ENCODE data around the gene SCT. TPM values are rescaled to one million over a fixed set of nuclear protein-coding genes. Genes with fewer than 3 reads are reported as not detected.
A peak's percentile ranks its signal among the peaks of the same experiment; 100 is the strongest.

SCT gene
- polyA plus RNA-seq, 3 donors: not detected

DNA sequence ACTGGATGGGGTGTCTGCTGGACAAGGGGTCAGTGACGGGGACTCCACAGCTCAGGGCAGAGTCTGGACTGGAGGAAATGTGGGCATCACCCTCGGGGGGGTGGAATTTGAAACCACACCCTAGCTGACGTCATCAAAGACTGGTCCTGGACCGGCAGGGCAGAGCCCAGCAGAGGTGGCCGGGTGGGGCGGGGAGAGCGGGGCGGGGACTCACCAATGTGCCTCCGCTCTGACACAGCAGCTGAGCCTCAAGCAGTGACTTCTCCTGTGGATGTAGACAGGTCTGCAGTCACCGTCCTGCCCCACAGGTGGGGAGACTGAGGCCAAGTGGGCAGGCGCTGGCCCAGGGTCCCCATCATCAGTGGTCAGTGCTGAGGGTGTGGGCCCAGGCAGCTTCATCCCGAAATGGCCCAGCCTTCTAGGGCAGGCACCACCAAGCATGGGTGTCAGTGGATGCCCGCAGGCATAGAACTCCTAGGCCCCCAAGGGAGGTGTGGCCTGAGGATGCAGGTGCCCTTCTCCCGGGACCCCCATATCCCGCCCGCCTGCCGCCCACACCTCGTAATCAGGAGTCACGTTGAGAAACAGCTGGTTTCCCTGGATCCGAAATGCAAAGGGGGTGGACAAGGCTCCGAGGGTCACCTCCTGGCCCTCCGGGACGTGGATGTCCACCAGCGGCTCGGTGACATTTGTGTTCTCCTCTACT, 2.8 kb downstream of the SCT start:
- peaks cover 33 to 40% (median 39%) of the 10 kb centered on the region in 3 donors for H3K27me3 Mint-ChIP-seq (ENCODE audit: low read depth in 3 of 3)

DNA sequence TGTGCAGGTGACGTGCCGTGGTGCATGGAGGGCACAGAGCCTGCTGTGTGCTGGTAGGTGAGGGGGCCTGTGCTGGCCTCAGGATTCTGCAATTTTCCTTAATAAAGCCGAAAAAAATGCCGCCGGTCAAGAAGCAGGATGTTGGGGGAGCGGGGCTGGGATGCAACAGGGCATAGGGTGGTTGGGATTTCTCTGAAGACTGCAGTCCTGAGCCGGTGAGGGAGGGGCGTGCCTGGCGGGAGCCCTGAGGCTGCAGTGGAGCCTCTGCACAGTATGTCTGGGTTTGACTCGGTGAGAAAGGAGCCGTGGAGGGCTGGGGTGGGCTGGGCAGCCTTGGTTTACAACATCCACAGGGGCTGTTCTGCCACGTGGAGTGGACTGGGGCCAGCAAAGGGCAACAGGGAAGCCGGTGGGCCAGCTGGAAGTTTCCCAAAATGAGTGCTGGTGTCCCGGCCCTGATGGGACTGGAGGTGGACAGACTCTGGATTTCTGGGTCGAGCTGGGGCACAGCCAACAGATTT, 3.6 kb downstream of the SCT start:
- no peak overlapping the region for H3K4me2 ChIP-seq (replicated peaks; ENCODE audit: extremely low read depth, low read length, poor library complexity, severe bottlenecking)
- H2AFZ ChIP-seq (ENCODE audit: insufficient read depth, low read depth, low read length, poor library complexity, severe bottlenecking): no peak overlapping the region
- Mint-ChIP-seq H3K9me3 (peaks cover 0 to 14% (median 8%) of the 10 kb centered on the region in 7 donors), H3K4me3 (no peak overlapping the region), H3K36me3 (peaks cover 10 to 26% of the 10 kb centered on the region in 2 donors), H3K27ac (no peak overlapping the region), H3K4me1 (peaks cover 22% of the 10 kb centered on the region), H3K27me3 (ENCODE audit: low read depth in 3 of 3) (peaks cover 26 to 32% (median 32%) of the 10 kb centered on the region in 3 donors)
- H4K20me1 ChIP-seq (ENCODE audit: insufficient read depth, low read length): peaks cover 8% of the 10 kb centered on the region
- H3K79me2 ChIP-seq (ENCODE audit: insufficient read depth, low read length): no peaks in the 10 kb centered on the region
- no peak overlapping the region for H3K27ac ChIP-seq (ENCODE audit: low read depth in 1 of 2, low read length in 2 of 2)
- peaks cover 4 to 29% of the 10 kb centered on the region in 2 donors for H3K27me3 ChIP-seq (ENCODE audit: control insufficient read depth in 2 of 2, insufficient read depth in 2 of 2, low read length in 2 of 2)
- H3K4me3 ChIP-seq (replicated peaks in 1 of 3; ENCODE audit: low read depth in 2 of 3, low read length in 3 of 3): no peak overlapping the region
- no peak for DNase-seq
- TF ChIP-seq, protein P1, sequence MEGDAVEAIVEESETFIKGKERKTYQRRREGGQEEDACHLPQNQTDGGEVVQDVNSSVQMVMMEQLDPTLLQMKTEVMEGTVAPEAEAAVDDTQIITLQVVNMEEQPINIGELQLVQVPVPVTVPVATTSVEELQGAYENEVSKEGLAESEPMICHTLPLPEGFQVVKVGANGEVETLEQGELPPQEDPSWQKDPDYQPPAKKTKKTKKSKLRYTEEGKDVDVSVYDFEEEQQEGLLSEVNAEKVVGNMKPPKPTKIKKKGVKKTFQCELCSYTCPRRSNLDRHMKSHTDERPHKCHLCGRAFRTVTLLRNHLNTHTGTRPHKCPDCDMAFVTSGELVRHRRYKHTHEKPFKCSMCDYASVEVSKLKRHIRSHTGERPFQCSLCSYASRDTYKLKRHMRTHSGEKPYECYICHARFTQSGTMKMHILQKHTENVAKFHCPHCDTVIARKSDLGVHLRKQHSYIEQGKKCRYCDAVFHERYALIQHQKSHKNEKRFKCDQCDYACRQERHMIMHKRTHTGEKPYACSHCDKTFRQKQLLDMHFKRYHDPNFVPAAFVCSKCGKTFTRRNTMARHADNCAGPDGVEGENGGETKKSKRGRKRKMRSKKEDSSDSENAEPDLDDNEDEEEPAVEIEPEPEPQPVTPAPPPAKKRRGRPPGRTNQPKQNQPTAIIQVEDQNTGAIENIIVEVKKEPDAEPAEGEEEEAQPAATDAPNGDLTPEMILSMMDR (IDR thresholded peaks at IDR 0.05): no peak
- H3K4me1 ChIP-seq (ENCODE audit: control insufficient read depth in 1 of 2, insufficient read depth in 2 of 2, low read length in 2 of 2): peaks cover 12 to 20% of the 10 kb centered on the region in 2 donors
- WGBS (ENCODE audit: insufficient coverage): 94% methylated on average over 13 of the region's 15 CpGs
- intact Hi-C loops (cut with micrococcal nuclease): no loop called here
- H3K36me3 ChIP-seq (replicated peaks in 1 of 2; ENCODE audit: control insufficient read depth in 1 of 2, insufficient read depth in 2 of 2, low read length in 2 of 2): no peaks in the 10 kb centered on the region
- no peak overlapping the region for H3K9ac ChIP-seq (ENCODE audit: insufficient read depth, low read length, poor library complexity, severe bottlenecking)
- no peaks in the 10 kb centered on the region for H3K9me3 ChIP-seq (replicated peaks in 1 of 2; ENCODE audit: control insufficient read depth in 1 of 2, insufficient read depth in 1 of 2, low read length in 2 of 2)

More for the DNA sequence above, 2.8 kb downstream of the SCT start:
- H3K4me3 Mint-ChIP-seq: no peak overlapping the region
- H3K36me3 Mint-ChIP-seq: peaks cover 14 to 21% of the 10 kb centered on the region in 2 donors
- peak in 2 of 3 donors; percentile 8 to 38 for DNase-seq
- intact Hi-C loops (cut with micrococcal nuclease): no loop called here
- H3K9ac ChIP-seq (ENCODE audit: insufficient read depth, low read length, poor library complexity, severe bottlenecking): no peak overlapping the region
- no peaks in the 10 kb centered on the region for H3K9me3 ChIP-seq (replicated peaks in 1 of 2; ENCODE audit: control insufficient read depth in 1 of 2, insufficient read depth in 1 of 2, low read length in 2 of 2)
- no peak overlapping the region for H2AFZ ChIP-seq (ENCODE audit: insufficient read depth, low read depth, low read length, poor library complexity, severe bottlenecking)
- 86% methylated on average over 19 of the region's 25 CpGs for WGBS (ENCODE audit: insufficient coverage)
- no peak overlapping the region for H3K4me3 ChIP-seq (replicated peaks in 1 of 3; ENCODE audit: low read depth in 2 of 3, low read length in 3 of 3)
- peak overlapping the region in 1 of 7 donors; percentile 30 for H3K27ac Mint-ChIP-seq
- TF ChIP-seq, protein P1 (IDR thresholded peaks at IDR 0.05): no peak
- H3K27ac ChIP-seq (ENCODE audit: low read depth in 1 of 2, low read length in 2 of 2): no peak overlapping the region
- H3K9me3 Mint-ChIP-seq: peaks cover 0 to 16% (median 8%) of the 10 kb centered on the region in 7 donors
- peaks cover 29% of the 10 kb centered on the region for H3K4me1 Mint-ChIP-seq
- no peaks in the 10 kb centered on the region for H3K36me3 ChIP-seq (replicated peaks in 1 of 2; ENCODE audit: control insufficient read depth in 1 of 2, insufficient read depth in 2 of 2, low read length in 2 of 2)
- no peaks in the 10 kb centered on the region for H3K79me2 ChIP-seq (ENCODE audit: insufficient read depth, low read length)
- peaks cover 9% of the 10 kb centered on the region for H4K20me1 ChIP-seq (ENCODE audit: insufficient read depth, low read length)
- no peak overlapping the region for H3K4me2 ChIP-seq (replicated peaks; ENCODE audit: extremely low read depth, low read length, poor library complexity, severe bottlenecking)
- H3K27me3 ChIP-seq (ENCODE audit: control insufficient read depth in 2 of 2, insufficient read depth in 2 of 2, low read length in 2 of 2): peaks cover 6 to 34% of the 10 kb centered on the region in 2 donors
- peaks cover 17 to 27% of the 10 kb centered on the region in 2 donors for H3K4me1 ChIP-seq (ENCODE audit: control insufficient read depth in 1 of 2, insufficient read depth in 2 of 2, low read length in 2 of 2)
